Astrocyte (in vitro differentiated cells and primary cell): ENCODE results near the gene TCEANC2.

Experiments used
- EZH2 ChIP-seq: IDR thresholded peaks from 2 replicates; pipeline ENCODE4 v1.6.1; 2012; ENCODE audit warnings: mild to moderate bottlenecking, low read length, inconsistent platforms; ENCODE audit not compliant: insufficient read depth
- TF ChIP-seq, protein P1 (sequence below): IDR thresholded peaks from 2 replicates; pipeline ENCODE4 v1.5.1; 2011; ENCODE audit warnings: low read depth, mild to moderate bottlenecking, inconsistent platforms, low read length, moderate library complexity; ENCODE audit not compliant: insufficient read depth

DNA sequence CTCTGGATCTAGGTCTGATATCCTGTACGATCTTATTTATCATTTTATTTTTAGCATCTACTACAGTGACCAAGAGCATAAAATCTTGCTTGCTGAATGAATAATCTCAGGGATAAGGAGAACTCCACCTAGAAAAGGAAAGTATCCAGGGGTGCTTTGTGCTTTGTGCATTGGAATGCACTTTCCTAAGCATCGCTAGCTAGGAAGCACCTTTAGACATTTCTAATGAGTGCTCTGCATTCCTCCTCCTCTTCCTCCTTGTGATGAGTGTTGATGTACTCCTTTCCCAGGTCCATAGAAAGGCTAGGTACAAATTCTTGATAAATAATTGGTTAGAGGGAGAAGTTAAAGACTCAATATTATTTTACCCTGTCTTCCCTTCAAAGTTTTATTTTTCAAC lies 31.4 kb downstream of the TCEANC2 start:
- TF ChIP-seq, protein P1, sequence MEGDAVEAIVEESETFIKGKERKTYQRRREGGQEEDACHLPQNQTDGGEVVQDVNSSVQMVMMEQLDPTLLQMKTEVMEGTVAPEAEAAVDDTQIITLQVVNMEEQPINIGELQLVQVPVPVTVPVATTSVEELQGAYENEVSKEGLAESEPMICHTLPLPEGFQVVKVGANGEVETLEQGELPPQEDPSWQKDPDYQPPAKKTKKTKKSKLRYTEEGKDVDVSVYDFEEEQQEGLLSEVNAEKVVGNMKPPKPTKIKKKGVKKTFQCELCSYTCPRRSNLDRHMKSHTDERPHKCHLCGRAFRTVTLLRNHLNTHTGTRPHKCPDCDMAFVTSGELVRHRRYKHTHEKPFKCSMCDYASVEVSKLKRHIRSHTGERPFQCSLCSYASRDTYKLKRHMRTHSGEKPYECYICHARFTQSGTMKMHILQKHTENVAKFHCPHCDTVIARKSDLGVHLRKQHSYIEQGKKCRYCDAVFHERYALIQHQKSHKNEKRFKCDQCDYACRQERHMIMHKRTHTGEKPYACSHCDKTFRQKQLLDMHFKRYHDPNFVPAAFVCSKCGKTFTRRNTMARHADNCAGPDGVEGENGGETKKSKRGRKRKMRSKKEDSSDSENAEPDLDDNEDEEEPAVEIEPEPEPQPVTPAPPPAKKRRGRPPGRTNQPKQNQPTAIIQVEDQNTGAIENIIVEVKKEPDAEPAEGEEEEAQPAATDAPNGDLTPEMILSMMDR = no peak
- no peak for TF ChIP-seq EZH2
